ENCODE data around the gene MYO9A.

DNA sequence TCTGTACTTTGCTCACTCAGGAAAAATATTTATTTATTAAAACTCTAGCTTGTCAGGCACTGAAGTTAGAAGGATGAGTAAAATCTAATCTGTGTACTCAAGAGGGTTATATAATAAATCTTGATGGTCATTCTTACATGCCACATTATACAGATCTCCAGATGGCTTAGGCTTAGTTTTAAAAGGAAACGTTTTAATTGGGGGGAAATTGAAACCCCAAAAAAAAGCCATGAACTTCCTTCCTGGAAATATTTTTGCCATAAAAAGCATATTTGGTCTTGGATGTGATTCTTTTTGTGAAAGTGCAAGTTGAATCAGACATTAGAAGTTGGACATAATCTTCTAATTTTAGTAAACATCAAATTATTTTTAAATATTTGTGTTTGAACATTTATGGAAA is 6.3 kb upstream of the MYO9A start:
- no peak for TF ChIP-seq YY1 (tag by site-specific recombination; IDR thresholded peaks at IDR 0.05)
- no peak for TF ChIP-seq ZNF561 (tag by site-specific recombination; IDR thresholded peaks at IDR 0.05; ENCODE audit: borderline replicate concordance)
- TF ChIP-seq, protein P1, sequence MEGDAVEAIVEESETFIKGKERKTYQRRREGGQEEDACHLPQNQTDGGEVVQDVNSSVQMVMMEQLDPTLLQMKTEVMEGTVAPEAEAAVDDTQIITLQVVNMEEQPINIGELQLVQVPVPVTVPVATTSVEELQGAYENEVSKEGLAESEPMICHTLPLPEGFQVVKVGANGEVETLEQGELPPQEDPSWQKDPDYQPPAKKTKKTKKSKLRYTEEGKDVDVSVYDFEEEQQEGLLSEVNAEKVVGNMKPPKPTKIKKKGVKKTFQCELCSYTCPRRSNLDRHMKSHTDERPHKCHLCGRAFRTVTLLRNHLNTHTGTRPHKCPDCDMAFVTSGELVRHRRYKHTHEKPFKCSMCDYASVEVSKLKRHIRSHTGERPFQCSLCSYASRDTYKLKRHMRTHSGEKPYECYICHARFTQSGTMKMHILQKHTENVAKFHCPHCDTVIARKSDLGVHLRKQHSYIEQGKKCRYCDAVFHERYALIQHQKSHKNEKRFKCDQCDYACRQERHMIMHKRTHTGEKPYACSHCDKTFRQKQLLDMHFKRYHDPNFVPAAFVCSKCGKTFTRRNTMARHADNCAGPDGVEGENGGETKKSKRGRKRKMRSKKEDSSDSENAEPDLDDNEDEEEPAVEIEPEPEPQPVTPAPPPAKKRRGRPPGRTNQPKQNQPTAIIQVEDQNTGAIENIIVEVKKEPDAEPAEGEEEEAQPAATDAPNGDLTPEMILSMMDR (tag by site-specific recombination; IDR thresholded peaks at IDR 0.05) = no peak
- TF ChIP-seq ZFP37 (tag by site-specific recombination; IDR thresholded peaks at IDR 0.05) = no peak
- no peak for TF ChIP-seq ZNF24 (tag by site-specific recombination; IDR thresholded peaks at IDR 0.05)
- TF ChIP-seq ZNF274 (IDR thresholded peaks at IDR 0.05; ENCODE audit: low read length) = no peak
- TF ChIP-seq ZNF274 (tag by site-specific recombination; IDR thresholded peaks at IDR 0.05; ENCODE audit: borderline replicate concordance) = no peak
- no peak for TF ChIP-seq ZSCAN30 (tag by site-specific recombination; IDR thresholded peaks at IDR 0.05)
- no peak for TF ChIP-seq ZNF221 (tag by site-specific recombination; IDR thresholded peaks at IDR 0.05; ENCODE audit: borderline replicate concordance)
- TF ChIP-seq ZNF132 (tag by site-specific recombination; IDR thresholded peaks at IDR 0.05; ENCODE audit: borderline replicate concordance) = no peak
- TF ChIP-seq ZNF16 (tag by site-specific recombination; IDR thresholded peaks at IDR 0.05; ENCODE audit: low read depth) = no peak
- TF ChIP-seq, protein P2, sequence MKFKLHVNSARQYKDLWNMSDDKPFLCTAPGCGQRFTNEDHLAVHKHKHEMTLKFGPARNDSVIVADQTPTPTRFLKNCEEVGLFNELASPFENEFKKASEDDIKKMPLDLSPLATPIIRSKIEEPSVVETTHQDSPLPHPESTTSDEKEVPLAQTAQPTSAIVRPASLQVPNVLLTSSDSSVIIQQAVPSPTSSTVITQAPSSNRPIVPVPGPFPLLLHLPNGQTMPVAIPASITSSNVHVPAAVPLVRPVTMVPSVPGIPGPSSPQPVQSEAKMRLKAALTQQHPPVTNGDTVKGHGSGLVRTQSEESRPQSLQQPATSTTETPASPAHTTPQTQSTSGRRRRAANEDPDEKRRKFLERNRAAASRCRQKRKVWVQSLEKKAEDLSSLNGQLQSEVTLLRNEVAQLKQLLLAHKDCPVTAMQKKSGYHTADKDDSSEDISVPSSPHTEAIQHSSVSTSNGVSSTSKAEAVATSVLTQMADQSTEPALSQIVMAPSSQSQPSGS (tag by site-specific recombination; IDR thresholded peaks at IDR 0.05; ENCODE audit: low read depth) = no peak
- TF ChIP-seq ZNF19 (tag by site-specific recombination; IDR thresholded peaks at IDR 0.05; ENCODE audit: low read depth) = no peak
- no peak for TF ChIP-seq ZNF169 (tag by site-specific recombination; IDR thresholded peaks at IDR 0.05)
